GM12801 (cell line): ENCODE measurements around the gene SLC34A3.

Source experiments
- CTCF ChIP-seq: IDR thresholded peaks from one replicate; pipeline ENCODE4 v1.5.1; 2011; ENCODE audit warnings: control low read depth; ENCODE audit not compliant: insufficient read length; ENCODE audit errors: extremely low read depth

SLC34A3 gene

DNA sequence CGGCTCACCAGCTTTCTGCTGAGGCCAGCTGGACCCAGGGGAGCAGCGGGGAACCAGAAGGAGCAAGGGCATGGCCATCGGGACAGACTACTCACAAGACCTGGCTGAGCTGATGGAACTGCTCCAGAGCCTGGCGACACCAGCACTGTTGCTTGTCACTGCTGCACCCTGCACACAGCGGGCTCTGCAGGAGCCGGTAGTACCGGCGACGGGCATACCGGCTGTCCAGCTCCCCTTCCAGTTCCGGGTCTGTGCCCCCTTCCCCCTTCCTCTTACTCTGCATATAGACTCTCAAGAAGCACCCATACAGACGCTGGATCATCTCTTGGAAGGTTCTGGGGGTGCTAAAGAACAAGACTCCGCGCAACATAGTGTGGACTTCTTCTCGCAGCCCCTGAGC is 43.3 kb upstream of the SLC34A3 start:
- TF ChIP-seq CTCF = no peak

- no peak for TF ChIP-seq CTCF
Observed at GRCh38 chr9:137188086-137188489, 42.6 kb upstream of the SLC34A3 start.

GRCh38 chr9:137188490-137189296 is 42.0 kb upstream of the SLC34A3 start, which contains the start of the genes ANAPC2 and SSNA1:
Gene ANAPC2, minus strand, starts transcription at chr9:137188560. Its CDS starts 28 bp downstream, at chr9:137188532.
Gene SSNA1, plus strand, starts transcription at chr9:137188676. Its CDS starts 51 bp downstream, at chr9:137188727.
- no peak for TF ChIP-seq CTCF

DNA sequence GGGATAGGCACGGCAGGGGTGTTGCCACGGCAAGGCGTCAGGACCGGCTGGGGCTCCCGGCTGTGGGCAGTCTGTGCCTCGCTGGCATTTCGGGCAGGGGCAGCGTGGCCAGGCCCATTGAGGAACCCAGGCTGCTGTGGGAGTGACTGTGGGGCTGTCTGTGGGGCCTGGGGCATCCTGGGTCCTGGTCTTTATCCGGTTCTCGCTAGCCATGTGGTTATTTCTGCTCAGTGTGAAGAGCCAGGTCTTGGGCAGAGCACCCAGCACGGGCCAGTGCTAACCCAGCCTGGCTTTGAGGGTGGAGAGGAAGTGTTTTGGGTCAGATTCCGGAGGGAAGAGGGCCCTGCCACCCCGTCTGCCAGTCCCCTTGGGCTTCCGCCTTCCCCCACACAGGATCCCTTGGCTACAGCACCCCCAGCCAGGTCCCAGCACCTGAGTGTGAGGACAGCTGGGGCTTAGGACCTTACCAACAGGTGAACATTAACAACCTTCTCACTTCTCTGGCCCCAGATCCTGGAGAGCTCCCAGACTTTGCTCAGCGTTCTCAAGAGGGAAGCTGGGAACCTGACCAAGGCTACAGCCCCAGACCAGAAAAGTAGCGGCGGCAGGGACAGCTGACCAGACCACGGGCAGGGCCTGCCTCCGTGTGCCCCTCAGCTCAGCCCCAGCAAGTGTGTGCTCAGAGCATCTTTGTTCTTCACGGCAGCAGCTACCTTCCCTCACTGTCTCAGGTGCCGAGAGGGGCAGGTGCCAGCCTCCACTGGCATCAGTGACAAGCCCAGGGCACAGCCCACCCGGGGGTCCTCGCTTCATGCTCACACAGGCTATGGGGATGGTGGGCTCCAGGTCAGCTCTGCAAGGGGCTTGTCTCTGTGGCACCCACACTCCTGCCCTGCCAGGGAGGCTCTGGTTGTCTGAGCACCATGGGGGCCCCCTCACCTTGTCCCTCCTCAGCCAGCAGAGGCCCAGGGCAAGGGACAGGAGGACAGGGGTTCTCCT is 41.1 kb upstream of the SLC34A3 start:
- TF ChIP-seq CTCF = no peak

GRCh38 chr9:137190315-137190856 is 40.3 kb upstream of the SLC34A3 start:
- no peak for TF ChIP-seq CTCF

DNA sequence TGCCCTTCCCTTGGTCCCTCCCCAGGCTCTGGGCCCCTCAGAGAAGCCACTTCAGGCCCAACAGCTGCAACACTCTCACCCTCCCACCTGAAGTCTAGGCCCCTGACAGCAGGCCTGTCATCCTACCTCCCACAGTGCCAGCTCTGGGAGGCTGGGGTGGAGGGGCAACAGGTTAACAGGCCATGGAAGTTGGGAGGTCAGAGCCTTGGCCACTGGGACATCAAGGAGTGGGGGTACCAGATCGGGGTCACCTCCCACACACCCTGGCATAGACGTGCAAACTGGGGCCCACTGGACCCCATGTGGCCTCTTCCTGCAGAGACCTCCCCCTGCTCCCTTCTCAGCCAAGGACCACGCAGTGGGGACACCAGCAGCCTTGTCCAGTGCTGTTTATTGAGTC is 39.5 kb upstream of the SLC34A3 start:
- TF ChIP-seq CTCF = no peak
